ENCODE data around the gene SCAMP4.

- no peak for TF ChIP-seq CTCF (IDR thresholded peaks at IDR 0.05; ENCODE audit: low read length)
- no peak for TF ChIP-seq EZH2 (IDR thresholded peaks at IDR 0.05; ENCODE audit: borderline replicate concordance, low read length)
Measured at GRCh38 chr19:1875646-1876495, 29.3 kb upstream of the SCAMP4 start.

All from OCI-LY1 (cell line).